ENCODE results near the gene P4HB.

DNA sequence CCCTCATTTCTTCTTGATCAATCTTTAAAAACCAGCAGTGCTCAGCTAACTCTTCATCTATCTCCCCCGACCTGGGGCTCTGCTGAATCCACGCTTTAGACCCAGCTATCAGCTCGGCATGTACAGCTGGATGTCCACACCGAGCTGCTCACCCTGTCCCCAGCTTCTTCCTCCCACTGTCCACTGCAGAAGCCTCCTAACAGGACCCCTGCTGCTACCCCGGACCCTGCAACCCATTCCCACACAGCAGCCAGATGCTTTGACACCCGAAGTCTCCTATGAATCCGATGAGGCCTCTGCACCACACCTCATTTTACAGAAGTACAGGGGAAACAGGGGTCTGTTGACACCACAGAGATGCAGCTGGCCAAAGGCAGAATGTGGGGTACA is 42.6 kb downstream of the P4HB start:
- TF ChIP-seq EZH2 (IDR thresholded peaks at IDR 0.05; ENCODE audit: insufficient read depth, poor library complexity, severe bottlenecking) (no peak), EZH2phosphoT487 (IDR thresholded peaks at IDR 0.05; ENCODE audit: insufficient read depth, low read depth) (no peak)

Measured in GM23248 (cell line).